Measurements from ENCODE around the gene HMOX1.

DNA sequence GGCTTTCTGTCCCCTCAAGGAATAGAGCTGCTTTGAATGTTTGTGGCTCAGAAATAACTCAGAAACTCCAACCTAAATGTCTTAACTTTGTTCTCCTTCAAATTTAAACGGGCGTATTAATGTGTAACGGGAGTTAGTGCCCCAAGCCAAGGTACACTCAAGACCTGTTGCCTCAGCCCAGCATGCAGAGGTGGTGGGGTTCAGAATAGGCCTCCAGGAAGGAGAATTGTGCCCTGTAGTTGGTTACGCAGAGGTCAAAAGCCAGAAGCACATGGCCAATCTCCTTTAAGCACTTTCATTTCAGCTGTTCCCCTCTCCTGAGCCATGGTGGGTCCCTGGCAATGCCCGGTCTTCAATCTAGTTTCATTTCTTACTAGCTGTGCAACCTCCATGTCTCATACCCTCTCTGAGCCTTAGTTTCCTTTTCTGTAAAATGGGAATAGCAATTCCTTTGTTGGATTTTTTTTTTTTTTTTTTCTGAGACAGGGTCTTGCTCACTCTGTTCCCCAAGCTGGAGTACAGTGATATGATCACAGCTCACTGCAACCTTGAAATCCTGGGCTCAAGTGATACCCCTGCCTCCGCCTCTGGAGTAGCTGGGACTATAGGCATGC, 4.2 kb downstream of the HMOX1 start:
- TF ChIP-seq POLR2AphosphoS5 (IDR thresholded peaks at IDR 0.05; ENCODE audit: insufficient read depth, low read depth, low read length) (no peak), EZH2 (IDR thresholded peaks at IDR 0.05; ENCODE audit: borderline replicate concordance, low read depth, low read length, severe bottlenecking) (no peak), JUN (IDR thresholded peaks at IDR 0.05; ENCODE audit: borderline replicate concordance, insufficient read depth, insufficient read length, low read depth) (no peak), POLR2A (IDR thresholded peaks at IDR 0.05; ENCODE audit: low read depth, low read length) (no peak), MYC (IDR thresholded peaks at IDR 0.05; ENCODE audit: low read depth, low read length) (no peak)
- TF ChIP-seq, protein P1, sequence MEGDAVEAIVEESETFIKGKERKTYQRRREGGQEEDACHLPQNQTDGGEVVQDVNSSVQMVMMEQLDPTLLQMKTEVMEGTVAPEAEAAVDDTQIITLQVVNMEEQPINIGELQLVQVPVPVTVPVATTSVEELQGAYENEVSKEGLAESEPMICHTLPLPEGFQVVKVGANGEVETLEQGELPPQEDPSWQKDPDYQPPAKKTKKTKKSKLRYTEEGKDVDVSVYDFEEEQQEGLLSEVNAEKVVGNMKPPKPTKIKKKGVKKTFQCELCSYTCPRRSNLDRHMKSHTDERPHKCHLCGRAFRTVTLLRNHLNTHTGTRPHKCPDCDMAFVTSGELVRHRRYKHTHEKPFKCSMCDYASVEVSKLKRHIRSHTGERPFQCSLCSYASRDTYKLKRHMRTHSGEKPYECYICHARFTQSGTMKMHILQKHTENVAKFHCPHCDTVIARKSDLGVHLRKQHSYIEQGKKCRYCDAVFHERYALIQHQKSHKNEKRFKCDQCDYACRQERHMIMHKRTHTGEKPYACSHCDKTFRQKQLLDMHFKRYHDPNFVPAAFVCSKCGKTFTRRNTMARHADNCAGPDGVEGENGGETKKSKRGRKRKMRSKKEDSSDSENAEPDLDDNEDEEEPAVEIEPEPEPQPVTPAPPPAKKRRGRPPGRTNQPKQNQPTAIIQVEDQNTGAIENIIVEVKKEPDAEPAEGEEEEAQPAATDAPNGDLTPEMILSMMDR (IDR thresholded peaks at IDR 0.05; ENCODE audit: extremely low read depth in 1 of 2, insufficient read depth in 1 of 2, low read depth in 1 of 2, low read length in 2 of 2) = no peak
- TF ChIP-seq, protein P2, sequence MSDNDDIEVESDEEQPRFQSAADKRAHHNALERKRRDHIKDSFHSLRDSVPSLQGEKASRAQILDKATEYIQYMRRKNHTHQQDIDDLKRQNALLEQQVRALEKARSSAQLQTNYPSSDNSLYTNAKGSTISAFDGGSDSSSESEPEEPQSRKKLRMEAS (IDR thresholded peaks at IDR 0.05; ENCODE audit: insufficient read depth, insufficient read length) = no peak

Data from endothelial cell of umbilical vein (primary cell).